ENCODE data around the gene PCGF3.
"Not testable (repeated sequence)": the region's sequence is repeated elsewhere in the genome, so short reads cannot be mapped to it uniquely, and the experiment has no call there.

PCGF3 gene

DNA sequence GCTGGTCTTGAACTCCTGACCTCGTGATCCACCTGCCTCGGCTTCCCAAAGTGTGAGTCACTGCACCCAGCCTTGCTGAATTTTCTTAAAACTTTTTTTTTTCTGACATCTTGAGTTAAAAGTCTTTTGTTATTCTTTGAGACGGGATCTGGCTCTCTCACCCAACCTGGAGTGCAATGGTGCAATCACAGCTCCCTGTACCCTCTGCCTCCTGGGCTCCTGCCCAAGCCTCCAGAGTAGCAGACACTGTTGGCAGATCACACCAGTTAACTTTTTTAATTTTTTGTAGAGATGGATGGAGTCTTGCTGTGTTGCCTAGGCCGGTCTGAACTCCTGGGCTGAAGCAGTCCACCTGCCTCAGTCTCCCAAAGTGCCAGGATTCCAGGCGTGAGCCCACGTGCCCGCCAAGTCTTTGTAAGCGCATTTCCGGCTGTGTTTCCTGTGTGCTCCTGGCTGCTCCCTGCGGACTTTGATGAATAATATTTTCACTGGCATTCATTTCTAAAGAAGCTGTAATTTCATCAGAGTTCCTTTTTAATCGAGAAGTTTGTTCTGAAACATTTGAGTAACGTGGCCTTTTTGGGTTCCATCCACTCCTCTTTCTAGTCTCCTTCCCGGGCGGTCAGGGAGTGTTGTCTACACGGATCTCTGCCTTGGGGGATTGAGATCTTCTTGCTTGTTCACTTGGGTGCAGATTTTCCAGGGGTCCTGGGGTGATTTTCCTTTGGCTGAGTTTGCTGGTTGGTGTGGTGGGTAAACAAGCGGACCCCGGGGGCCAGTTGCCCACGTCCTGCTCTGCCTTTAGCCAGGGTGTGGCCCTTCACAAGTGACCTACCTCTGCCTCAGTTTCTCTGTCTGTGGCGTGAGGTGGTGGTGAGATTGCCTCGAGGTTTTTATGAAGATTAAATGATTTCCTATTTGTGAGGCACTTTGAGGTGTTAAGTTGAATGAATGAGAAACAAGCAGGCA, 44.4 kb downstream of the PCGF3 start:
- Histone ChIP-seq H3K4me1 (ENCODE audit: control insufficient read depth, insufficient read depth, low read length) (no peaks in the 10 kb centered on the region), H3K9ac (ENCODE audit: low read length) (no peak overlapping the region), H3K4me3 (ENCODE audit: low read length) (no peak overlapping the region), H3K27me3 (ENCODE audit: control insufficient read depth, insufficient read depth, low read length) (no peaks in the 10 kb centered on the region), H3K36me3 (ENCODE audit: control insufficient read depth, insufficient read depth, low read length) (peaks cover 4% of the 10 kb centered on the region), H3K9me3 (ENCODE audit: control insufficient read depth, low read length) (no peaks in the 10 kb centered on the region)

DNA sequence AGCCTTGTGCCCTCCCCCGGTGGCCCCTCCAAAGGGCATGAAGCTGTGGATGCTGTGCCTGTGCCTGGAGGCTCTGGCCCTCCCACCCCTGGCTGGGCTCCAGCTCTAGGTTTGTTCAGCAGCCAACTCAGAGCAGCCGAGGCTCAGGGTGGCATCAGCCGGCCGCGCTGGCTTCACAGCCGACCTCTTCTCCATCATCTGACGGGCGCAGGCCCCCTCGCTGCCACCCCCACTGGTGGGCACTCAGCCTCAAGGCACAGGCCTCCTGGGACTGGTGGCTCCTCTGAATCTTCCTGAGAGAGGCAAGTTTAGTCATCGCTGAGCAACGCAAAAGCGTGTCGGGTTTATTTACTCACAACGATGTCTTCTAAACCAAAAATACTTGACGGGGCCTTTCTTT, 46.0 kb downstream of the PCGF3 start:
- no peaks in the 10 kb centered on the region for H3K27me3 ChIP-seq (ENCODE audit: control insufficient read depth, insufficient read depth, low read length)
- no peaks in the 10 kb centered on the region for H3K9me3 ChIP-seq (ENCODE audit: control insufficient read depth, low read length)
- H3K9ac ChIP-seq (ENCODE audit: low read length): no peak overlapping the region
- H3K4me3 ChIP-seq (ENCODE audit: low read length): no peak overlapping the region
- H3K36me3 ChIP-seq (ENCODE audit: control insufficient read depth, insufficient read depth, low read length): peaks cover 4% of the 10 kb centered on the region
- no peaks in the 10 kb centered on the region for H3K4me1 ChIP-seq (ENCODE audit: control insufficient read depth, insufficient read depth, low read length)

DNA sequence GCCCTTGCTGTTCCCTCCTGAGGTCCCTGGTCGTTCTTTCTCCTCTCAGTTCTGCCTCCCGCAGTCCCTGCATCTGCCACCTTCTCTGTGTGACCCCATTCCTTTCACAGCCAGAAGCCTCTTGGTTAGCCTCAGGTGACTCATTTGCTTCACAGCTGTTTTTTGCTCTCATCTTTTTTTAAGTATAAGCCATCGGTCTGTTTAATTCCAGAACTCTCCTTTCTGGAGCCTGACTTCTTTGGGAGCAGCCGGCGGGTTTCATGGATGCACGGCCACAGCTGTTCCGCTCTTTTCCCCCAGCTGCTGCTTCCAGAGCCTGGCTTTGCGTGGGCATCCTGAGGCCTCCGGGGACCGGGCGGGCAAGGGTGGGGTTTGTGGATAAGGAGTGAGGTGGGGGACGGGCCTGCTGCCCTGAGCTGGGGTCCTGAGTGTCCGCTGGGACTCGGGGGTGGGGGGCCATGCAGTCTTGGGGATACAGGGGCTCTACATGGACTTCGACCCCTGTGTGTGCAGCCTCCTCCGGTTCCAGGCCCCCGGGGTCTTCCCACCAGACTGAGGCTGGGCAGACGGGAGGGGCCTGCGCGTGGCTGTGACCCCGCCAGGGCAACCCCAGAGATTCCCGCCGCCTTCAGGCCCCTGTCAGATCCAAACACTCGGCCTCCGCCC, 46.7 kb downstream of the PCGF3 start:
- no peaks in the 10 kb centered on the region for H3K9me3 ChIP-seq (ENCODE audit: control insufficient read depth, low read length)
- no peak overlapping the region for H3K4me3 ChIP-seq (ENCODE audit: low read length)
- H3K4me1 ChIP-seq (ENCODE audit: control insufficient read depth, insufficient read depth, low read length): no peaks in the 10 kb centered on the region
- peaks cover 4% of the 10 kb centered on the region for H3K36me3 ChIP-seq (ENCODE audit: control insufficient read depth, insufficient read depth, low read length)
- no peak overlapping the region for H3K9ac ChIP-seq (ENCODE audit: low read length)
- H3K27me3 ChIP-seq (ENCODE audit: control insufficient read depth, insufficient read depth, low read length): no peaks in the 10 kb centered on the region

DNA sequence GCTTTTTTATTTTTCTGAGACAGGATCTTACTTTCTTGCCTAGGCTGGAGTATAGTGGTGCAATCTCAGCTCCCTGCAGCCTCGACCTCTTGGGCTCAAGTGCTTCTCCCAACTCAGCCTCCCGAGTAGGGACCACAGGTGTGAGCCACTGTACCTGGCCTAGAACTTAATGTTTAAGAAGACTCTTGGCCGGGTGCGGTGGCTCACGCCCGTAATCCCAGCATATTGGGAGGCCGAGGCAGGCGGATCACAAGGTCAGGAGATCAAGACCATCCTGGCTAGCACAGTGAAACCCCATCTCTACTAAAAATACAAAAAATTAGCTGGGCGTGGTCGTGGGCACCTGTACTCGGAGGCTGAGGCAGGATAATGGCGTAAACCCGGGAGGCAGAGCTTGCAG, 47.6 kb downstream of the PCGF3 start:
- not testable (repeated sequence) for H3K9me3 ChIP-seq (ENCODE audit: control insufficient read depth, low read length); H3K4me3 ChIP-seq (ENCODE audit: low read length); H3K9ac ChIP-seq (ENCODE audit: low read length); H3K36me3 ChIP-seq (ENCODE audit: control insufficient read depth, insufficient read depth, low read length); H3K27me3 ChIP-seq (ENCODE audit: control insufficient read depth, insufficient read depth, low read length); H3K4me1 ChIP-seq (ENCODE audit: control insufficient read depth, insufficient read depth, low read length)

DNA sequence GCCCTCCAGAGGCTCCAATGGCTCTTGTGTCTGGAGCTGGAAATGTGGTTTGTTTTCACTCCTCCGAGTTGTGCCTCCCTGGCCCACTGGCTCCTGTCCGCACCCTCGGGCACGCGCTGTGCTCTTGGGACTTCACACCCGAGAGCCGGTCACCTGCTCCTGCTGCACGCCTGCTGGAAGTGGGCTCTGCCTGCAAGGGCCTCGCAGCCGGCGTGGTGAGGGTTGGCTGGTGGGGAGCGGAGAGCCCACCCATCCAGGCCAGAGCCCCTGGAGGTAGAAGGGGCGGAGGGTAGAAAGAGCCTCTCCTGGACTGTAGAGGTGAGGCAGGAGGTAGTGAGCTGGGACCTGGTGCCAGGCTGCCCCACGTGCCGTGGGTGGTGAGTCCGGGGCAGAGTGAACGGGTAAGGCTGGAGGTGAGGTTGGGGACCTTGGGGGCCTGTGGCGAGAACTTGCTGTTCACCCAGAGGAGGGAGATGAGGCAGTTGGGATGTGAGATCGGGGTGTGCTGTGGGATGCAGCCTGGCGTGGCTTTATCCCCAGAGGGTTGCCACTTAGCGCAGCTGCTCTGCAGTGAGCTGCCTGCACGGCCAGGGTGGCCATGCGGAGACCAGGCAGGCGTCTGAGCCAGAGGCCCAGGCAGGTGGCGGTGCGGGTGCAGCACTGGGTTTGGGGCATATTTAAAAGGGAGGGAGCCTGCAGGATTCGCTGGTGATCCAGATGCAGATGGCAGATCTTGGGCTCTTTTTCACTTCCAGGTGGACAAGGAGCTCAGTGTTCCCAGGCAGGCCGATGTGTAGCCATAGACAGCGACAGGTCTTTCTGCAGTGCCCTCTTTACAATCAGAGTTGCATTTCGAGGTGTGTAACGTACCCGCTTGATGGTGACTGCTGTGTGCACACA, 48.8 kb downstream of the PCGF3 start:
- Histone ChIP-seq H3K27me3 (ENCODE audit: control insufficient read depth, insufficient read depth, low read length) (no peaks in the 10 kb centered on the region), H3K9ac (ENCODE audit: low read length) (no peak overlapping the region), H3K4me3 (ENCODE audit: low read length) (no peak overlapping the region), H3K4me1 (ENCODE audit: control insufficient read depth, insufficient read depth, low read length) (no peaks in the 10 kb centered on the region), H3K36me3 (ENCODE audit: control insufficient read depth, insufficient read depth, low read length) (peaks cover 4% of the 10 kb centered on the region), H3K9me3 (ENCODE audit: control insufficient read depth, low read length) (no peaks in the 10 kb centered on the region)

DNA sequence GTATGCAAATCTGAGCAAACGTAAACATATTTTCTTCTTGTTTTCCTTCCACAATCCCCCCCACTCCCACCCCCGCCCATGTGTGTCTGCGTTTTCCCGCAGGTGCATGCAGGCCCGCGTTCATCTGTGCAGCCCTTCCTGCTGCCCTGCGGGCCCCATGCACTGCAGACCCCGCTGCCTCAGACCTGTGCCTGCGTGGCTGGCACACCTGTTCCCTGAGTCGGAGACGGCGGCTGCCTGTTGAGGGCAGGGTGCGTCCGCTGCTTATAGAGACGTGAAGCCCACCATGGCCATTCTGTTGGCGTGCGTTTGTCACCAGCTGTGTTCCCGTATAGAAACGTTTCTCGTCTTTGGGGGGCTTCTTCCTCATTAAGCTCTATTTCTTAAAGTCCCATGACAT, 51.5 kb downstream of the PCGF3 start:
- Histone ChIP-seq H3K4me3 (ENCODE audit: low read length) (no peak overlapping the region), H3K27me3 (ENCODE audit: control insufficient read depth, insufficient read depth, low read length) (no peaks in the 10 kb centered on the region), H3K4me1 (ENCODE audit: control insufficient read depth, insufficient read depth, low read length) (peaks cover under 1% of the 10 kb centered on the region), H3K36me3 (ENCODE audit: control insufficient read depth, insufficient read depth, low read length) (peaks cover 4% of the 10 kb centered on the region), H3K9me3 (ENCODE audit: control insufficient read depth, low read length) (no peaks in the 10 kb centered on the region), H3K9ac (ENCODE audit: low read length) (no peak overlapping the region)

DNA sequence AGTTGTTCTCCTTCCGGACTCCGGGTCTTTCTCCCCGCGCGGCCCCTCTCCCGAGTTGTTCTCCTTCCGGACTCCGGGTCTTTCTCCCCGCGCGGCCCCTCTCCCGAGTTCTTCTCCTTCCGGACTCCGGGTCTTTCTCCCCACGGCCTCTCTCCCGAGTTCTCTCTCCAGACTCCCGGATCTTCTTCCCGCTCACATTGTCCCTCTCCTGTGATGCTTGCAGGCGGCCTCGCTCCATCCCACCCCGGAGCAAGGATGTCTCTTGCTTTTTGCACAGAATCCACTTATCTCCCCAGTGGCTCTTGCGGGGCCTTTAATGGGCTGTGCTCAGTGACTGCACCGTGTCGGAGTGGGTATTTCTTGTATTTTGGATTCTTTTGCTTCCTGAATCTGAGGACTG, 54.2 kb downstream of the PCGF3 start:
- H3K9me3 ChIP-seq (ENCODE audit: control insufficient read depth, low read length); H3K4me3 ChIP-seq (ENCODE audit: low read length): not testable (repeated sequence)

DNA sequence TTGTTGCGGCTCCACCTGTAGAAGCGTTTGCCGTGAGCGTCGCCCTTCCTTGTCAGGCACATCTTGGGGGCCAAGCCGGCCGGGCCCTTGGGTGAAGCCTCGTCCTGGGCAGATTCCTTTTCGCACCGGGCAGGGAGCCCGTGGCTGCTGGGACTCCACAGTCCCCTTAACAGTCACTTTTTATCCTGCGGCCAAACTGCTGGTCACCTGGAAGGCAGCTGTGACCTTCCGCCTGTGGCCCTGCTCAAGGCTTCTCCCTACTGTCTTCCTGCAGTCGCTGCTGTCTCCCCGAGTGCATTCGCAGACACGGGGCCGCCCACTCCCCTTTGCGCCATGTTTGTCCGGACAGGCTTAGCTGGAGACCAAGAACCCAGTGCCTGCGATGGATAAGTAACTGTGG, 55.0 kb downstream of the PCGF3 start:
- H3K9me3 ChIP-seq (ENCODE audit: control insufficient read depth, low read length): no peaks in the 10 kb centered on the region
- H3K36me3 ChIP-seq (ENCODE audit: control insufficient read depth, insufficient read depth, low read length): no peaks in the 10 kb centered on the region
- no peak overlapping the region for H3K4me3 ChIP-seq (ENCODE audit: low read length)
- H3K27me3 ChIP-seq (ENCODE audit: control insufficient read depth, insufficient read depth, low read length): no peaks in the 10 kb centered on the region
- H3K4me1 ChIP-seq (ENCODE audit: control insufficient read depth, insufficient read depth, low read length): peaks cover 11% of the 10 kb centered on the region
- H3K9ac ChIP-seq (ENCODE audit: low read length): no peak overlapping the region

More for the DNA sequence above, 54.2 kb downstream of the PCGF3 start:
- not testable (repeated sequence) for H3K9ac ChIP-seq (ENCODE audit: low read length); H3K36me3 ChIP-seq (ENCODE audit: control insufficient read depth, insufficient read depth, low read length); H3K27me3 ChIP-seq (ENCODE audit: control insufficient read depth, insufficient read depth, low read length)
- peaks cover 11% of the 10 kb centered on the region for H3K4me1 ChIP-seq (ENCODE audit: control insufficient read depth, insufficient read depth, low read length)

DNA sequence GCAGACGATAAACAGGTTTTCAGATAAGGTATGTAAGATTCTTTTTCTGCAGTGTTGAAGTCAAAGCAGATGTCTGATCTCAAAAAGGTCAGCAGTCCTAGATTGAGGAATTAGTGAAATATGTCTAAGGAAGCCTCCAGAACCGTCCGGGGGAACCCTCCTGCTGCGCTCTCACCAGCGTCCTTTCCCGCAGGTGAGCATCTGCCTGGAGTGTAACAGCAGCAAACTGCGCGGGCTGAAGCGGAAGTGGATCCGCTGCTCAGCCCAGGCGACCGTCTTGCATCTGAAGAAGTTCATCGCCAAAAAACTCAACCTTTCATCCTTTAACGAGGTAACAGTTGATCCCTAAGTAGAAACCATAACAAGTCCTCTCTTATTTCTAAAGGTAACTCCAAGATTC, 55.5 kb downstream of the PCGF3 start:
- Histone ChIP-seq H3K4me3 (ENCODE audit: low read length) (no peak overlapping the region), H3K9ac (ENCODE audit: low read length) (no peak overlapping the region), H3K36me3 (ENCODE audit: control insufficient read depth, insufficient read depth, low read length) (no peaks in the 10 kb centered on the region), H3K27me3 (ENCODE audit: control insufficient read depth, insufficient read depth, low read length) (no peaks in the 10 kb centered on the region), H3K9me3 (ENCODE audit: control insufficient read depth, low read length) (no peaks in the 10 kb centered on the region), H3K4me1 (ENCODE audit: control insufficient read depth, insufficient read depth, low read length) (peaks cover 11% of the 10 kb centered on the region)

DNA sequence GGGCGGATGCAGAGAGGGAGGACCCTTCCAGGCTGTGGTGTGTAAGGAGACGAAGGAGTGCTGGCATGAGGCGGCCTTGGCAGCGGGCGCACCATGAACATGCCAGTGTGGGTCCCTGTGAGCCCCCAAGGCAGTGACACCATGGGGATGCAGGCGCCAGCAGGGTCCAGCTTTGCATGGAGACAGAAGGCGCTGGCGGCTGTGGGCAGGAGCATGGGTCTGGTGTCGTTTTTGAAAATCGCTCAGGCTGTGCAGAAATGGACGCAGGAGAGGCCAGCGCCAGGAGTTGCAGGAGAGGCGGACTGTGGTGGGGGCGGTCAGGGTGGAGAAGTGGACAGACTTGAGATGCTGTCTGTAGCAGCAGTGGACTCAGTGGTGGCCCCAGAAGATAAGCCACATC, 56.1 kb downstream of the PCGF3 start:
- no peaks in the 10 kb centered on the region for H3K9me3 ChIP-seq (ENCODE audit: control insufficient read depth, low read length)
- no peak overlapping the region for H3K4me3 ChIP-seq (ENCODE audit: low read length)
- H3K27me3 ChIP-seq (ENCODE audit: control insufficient read depth, insufficient read depth, low read length): no peaks in the 10 kb centered on the region
- H3K9ac ChIP-seq (ENCODE audit: low read length): no peak overlapping the region
- no peaks in the 10 kb centered on the region for H3K36me3 ChIP-seq (ENCODE audit: control insufficient read depth, insufficient read depth, low read length)
- peaks cover 11% of the 10 kb centered on the region for H3K4me1 ChIP-seq (ENCODE audit: control insufficient read depth, insufficient read depth, low read length)

DNA sequence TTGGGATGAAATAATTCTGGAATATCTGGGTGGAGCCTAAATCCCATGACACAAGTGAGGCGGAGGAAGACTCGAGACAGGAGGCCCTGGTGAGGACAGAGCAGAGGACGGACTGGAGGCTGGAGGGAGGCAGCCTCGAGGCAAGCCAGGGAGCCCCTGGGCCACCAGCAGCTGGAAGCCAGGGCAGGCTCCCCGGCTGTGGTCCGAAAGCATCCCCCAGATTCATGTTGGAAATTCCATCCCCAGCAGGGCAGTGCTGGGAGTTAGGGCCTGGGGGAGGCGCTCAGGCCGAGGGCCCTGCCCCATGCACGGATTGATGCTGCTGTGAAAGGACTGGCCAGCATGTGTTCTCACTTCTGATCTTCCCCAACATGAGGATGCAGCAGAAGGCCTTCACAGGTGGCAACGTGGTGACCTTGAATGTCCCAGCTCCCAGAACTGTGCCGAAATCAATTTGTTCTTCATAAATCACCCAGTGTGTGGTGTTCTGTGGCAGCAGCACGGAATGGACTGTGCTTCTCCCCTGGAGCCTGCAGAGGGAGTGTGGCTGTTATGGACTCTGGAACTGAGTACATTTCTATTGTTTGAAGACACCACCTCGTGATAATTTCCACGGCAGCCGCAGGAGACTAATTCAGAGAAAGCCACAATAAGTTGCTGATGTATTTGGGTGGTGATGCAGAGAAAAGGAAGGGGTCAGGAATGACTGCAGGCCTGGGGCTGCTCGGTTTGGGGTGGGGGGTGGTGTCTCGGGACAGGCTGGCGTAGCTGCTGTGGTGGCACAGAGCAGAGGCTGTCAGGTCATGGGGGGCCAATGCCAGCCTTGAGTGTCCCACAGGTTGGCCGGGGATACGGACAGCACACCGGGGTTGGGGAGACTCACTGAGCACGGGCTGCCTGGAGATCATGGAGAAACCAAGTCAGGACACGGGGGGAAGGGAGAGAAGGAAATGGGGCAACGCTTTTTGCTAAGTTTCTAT, 56.9 kb downstream of the PCGF3 start:
- Histone ChIP-seq H3K9ac (ENCODE audit: low read length) (no peak overlapping the region), H3K9me3 (ENCODE audit: control insufficient read depth, low read length) (no peaks in the 10 kb centered on the region), H3K36me3 (ENCODE audit: control insufficient read depth, insufficient read depth, low read length) (no peaks in the 10 kb centered on the region)

More for the DNA sequence above, 56.9 kb downstream of the PCGF3 start:
- Histone ChIP-seq H3K4me1 (ENCODE audit: control insufficient read depth, insufficient read depth, low read length) (peaks cover 11% of the 10 kb centered on the region), H3K27me3 (ENCODE audit: control insufficient read depth, insufficient read depth, low read length) (no peaks in the 10 kb centered on the region), H3K4me3 (ENCODE audit: low read length) (no peak overlapping the region)

Data from mucosa of stomach (tissue), 1 donor.